ENCODE results near the gene GTF2I.
"Not testable (repeated sequence)": the region's sequence is repeated elsewhere in the genome, so short reads cannot be mapped to it uniquely, and the experiment has no call there.

Gene GTF2I

DNA sequence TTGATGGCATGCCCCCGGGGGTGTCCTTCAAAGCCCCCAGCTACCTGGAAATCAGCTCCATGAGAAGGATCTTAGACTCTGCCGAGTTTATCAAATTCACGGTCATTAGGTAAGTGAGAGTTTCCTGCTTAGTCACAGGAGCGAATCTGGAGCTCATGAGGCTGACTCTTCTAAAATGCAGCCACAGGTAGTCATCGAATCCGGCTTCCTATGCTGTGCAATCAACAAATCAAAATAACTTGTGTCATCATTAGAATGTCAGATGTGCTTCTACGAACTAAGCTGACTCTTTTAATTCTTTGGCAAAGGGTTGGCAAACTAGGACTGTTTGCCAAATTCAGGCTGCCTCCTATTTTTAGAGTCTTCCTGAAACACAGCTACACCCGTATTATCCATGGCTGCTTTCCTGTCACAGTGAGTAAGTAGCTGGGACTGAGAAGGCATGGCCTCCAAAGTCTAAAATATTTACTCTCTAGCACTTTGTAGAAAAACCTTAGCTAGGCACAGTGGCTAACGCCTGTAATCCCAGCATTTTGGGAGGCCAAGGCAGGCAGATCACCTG, 96.5 kb downstream of the GTF2I start:
- H3K27ac ChIP-seq, H3K36me3 ChIP-seq, H3K27me3 ChIP-seq, H3K9me3 ChIP-seq, H4K20me1 ChIP-seq, H3K4me1 ChIP-seq, H3K4me2 ChIP-seq, H3K9ac ChIP-seq, H3K4me3 ChIP-seq: not testable (repeated sequence)

DNA sequence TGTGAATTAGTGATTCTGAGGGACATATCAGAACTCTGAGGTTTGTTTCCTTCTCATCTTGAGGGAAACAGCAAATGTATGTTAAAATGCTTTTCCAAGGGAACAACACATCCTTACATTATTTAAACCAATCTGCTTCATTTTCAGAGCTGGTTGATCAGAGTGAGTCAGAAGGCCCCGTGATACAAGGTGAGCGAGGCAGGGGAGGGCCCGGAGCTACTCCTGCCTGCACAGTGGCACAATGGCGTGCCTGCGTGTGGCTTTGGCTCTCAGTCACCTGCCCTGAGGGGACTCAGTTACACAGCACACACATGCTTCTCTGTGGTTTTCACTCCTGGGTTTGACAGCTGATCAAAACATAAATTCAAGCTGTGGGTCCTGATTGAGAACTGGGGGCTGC, 99.2 kb downstream of the GTF2I start:
- not testable (repeated sequence) for H3K9me3 ChIP-seq, H4K20me1 ChIP-seq, H3K9ac ChIP-seq, H3K4me2 ChIP-seq, H3K36me3 ChIP-seq, H3K27me3 ChIP-seq, H3K4me1 ChIP-seq, H3K27ac ChIP-seq, H3K4me3 ChIP-seq

- not testable (repeated sequence) for H3K4me3 ChIP-seq, H4K20me1 ChIP-seq, H3K4me2 ChIP-seq, H3K27me3 ChIP-seq, H3K4me1 ChIP-seq, H3K9ac ChIP-seq, H3K36me3 ChIP-seq, H3K27ac ChIP-seq, H3K9me3 ChIP-seq
Measured at GRCh38 chr7:74758268-74758667, 100.8 kb downstream of the GTF2I start.

GRCh38 chr7:74758982-74759381, 101.5 kb downstream of the GTF2I start:
- H3K9me3 ChIP-seq, H3K4me1 ChIP-seq, H3K4me2 ChIP-seq, H3K4me3 ChIP-seq, H3K9ac ChIP-seq, H3K36me3 ChIP-seq, H4K20me1 ChIP-seq, H3K27ac ChIP-seq, H3K27me3 ChIP-seq: not testable (repeated sequence)

GRCh38 chr7:74765205-74765918, 107.8 kb downstream of the GTF2I start:
- not testable (repeated sequence) for H3K27ac ChIP-seq, H3K9ac ChIP-seq, H3K4me3 ChIP-seq, H3K4me2 ChIP-seq, H3K36me3 ChIP-seq, H4K20me1 ChIP-seq, H3K27me3 ChIP-seq, H3K9me3 ChIP-seq
- H3K4me1 ChIP-seq = peaks cover 13% of the 10 kb centered on the region

DNA sequence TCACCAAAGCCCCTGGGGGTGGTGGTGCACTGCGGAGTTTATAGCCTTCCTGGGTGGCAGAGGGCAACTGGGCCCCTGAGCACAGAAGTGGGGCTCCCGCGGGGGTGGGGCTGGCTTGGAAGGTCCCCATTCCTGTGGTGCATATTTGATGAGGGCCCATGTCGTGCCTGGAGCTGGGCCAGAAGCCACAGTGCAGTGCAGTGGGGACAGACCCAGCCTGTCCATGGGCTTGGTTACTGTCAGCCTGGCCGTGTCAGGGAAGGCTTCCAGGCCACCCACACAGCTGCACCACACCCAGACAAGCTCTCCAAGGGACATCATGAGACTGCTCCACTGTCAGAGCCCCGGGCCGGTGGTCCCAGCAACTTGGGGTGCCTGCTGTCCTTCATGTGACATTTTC, 109.0 kb downstream of the GTF2I start:
- peaks cover 13% of the 10 kb centered on the region for H3K4me1 ChIP-seq
- not testable (repeated sequence) for H3K4me3 ChIP-seq, H4K20me1 ChIP-seq, H3K27me3 ChIP-seq, H3K36me3 ChIP-seq, H3K9ac ChIP-seq, H3K4me2 ChIP-seq, H3K9me3 ChIP-seq, H3K27ac ChIP-seq

- not testable (repeated sequence) for H3K27ac ChIP-seq
Measured at GRCh38 chr7:74766991-74767390, 109.5 kb downstream of the GTF2I start.

DNA sequence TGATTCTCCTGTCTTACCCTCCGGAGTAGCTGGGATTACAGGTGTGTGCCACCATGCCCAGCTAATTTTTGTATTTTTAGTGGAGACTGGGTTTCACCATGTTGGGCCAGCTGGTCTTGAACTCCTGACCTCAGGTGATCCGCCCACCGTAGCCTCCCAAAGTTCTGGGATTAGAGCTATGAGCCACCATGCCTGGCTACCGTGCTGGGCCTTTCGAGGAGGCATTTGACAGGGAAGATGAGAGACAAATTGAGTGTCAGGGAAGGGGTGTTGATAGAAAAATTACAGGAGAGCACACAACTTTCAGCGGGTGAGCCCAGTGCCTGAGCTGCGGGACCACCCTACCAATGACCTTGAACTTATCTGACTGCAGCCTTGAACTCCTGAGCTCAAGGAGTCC, 112.5 kb downstream of the GTF2I start:
- H3K4me2 ChIP-seq, H3K4me1 ChIP-seq, H3K36me3 ChIP-seq, H3K27me3 ChIP-seq, H3K4me3 ChIP-seq, H3K9me3 ChIP-seq, H4K20me1 ChIP-seq, H3K9ac ChIP-seq, H3K27ac ChIP-seq: not testable (repeated sequence)

More at GRCh38 chr7:74766991-74767390, 109.5 kb downstream of the GTF2I start:
- not testable (repeated sequence) for H3K9ac ChIP-seq, H3K9me3 ChIP-seq, H3K36me3 ChIP-seq, H3K27me3 ChIP-seq, H3K4me3 ChIP-seq, H4K20me1 ChIP-seq
- Histone ChIP-seq H3K4me2 (peak overlapping the region; percentile 39; the same call in 1 of the 2 replicates), H3K4me1 (peaks cover 13% of the 10 kb centered on the region)

- H3K27me3 ChIP-seq, H3K27ac ChIP-seq, H4K20me1 ChIP-seq, H3K9ac ChIP-seq, H3K4me1 ChIP-seq, H3K4me2 ChIP-seq, H3K9me3 ChIP-seq, H3K36me3 ChIP-seq, H3K4me3 ChIP-seq: not testable (repeated sequence)
Measured at GRCh38 chr7:74772093-74772492, 114.6 kb downstream of the GTF2I start.

DNA sequence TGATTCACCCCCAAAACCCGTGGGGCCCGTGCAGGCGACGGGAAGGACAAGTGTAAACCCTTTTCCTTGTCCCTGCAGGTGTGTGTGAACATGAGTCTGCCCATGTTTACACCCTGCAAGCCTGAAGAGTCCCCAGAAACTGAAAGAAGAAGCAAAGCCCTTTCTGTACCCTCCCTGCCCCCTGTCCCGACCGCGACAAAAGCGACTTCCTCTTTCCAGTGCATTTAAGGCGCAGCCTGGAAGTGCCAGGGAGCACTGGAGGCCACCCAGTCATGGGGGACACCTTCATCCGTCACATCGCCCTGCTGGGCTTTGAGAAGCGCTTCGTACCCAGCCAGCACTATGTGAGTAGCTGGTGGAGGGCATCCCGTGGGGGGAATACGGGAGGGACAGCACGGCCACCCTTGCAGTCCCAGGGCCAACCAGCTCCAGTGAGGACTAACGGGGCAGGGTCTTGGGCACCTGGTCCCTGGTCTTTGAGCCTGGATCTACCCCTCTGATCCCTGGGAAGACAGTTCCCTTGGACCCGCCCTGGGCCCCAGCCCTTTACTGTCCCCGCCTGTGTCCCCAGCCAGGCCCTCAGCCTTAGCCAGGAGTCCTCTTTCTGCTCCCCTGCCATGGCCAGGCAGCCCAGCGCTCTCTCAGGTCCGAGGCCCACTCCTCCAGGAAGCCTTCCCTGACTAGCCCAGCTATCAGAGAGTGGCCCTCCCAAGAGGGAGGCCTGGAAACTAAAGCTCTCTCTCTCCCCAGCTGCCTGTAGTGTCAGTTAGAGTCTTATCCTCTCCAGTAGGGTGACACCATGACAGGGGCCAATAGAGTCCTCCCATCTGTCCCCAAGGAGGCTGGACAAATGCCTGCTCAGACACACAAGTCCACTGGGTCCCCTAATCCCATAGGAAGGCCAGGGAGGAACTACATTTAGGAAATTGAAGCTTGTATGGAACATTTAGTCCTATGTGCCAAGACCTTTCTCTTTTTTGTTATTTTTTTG, 116.5 kb downstream of the GTF2I start, which contains the start of gene NCF1:
Gene NCF1, plus strand, starts transcription at position 252 of the 991 bp plus-strand sequence. Its CDS starts 21 bp downstream, at position 273.
- not testable (repeated sequence) for H4K20me1 ChIP-seq, H3K9me3 ChIP-seq, H3K4me3 ChIP-seq, H3K27ac ChIP-seq, H3K4me2 ChIP-seq, H3K27me3 ChIP-seq, H3K36me3 ChIP-seq, H3K9ac ChIP-seq, H3K4me1 ChIP-seq

DNA sequence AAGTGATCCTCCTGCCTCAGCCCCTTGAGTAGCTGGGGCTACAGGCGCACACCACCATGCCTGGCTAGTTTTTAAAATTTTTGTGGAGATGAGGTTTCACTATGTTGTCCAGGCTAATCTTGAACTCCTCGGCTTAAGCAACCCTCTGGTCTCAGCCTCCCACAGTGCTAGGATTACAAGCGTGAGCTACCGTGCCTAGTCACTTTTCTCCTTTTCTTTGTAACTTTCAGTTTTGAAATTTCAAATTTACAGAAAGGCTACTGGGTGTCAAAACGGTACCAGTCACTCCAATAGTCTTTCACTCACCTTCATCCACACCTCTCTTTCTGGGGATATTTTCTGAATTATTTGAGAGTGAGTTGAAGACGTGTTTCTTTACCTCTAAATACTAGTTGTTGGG, 117.6 kb downstream of the GTF2I start:
- H3K9me3 ChIP-seq, H3K4me2 ChIP-seq, H3K4me1 ChIP-seq, H3K4me3 ChIP-seq, H3K27me3 ChIP-seq, H3K9ac ChIP-seq, H3K36me3 ChIP-seq, H3K27ac ChIP-seq, H4K20me1 ChIP-seq: not testable (repeated sequence)

- not testable (repeated sequence) for H3K4me3 ChIP-seq, H3K27ac ChIP-seq, H3K4me2 ChIP-seq, H3K9ac ChIP-seq, H4K20me1 ChIP-seq, H3K4me1 ChIP-seq, H3K9me3 ChIP-seq, H3K36me3 ChIP-seq, H3K27me3 ChIP-seq
Measured at GRCh38 chr7:74779053-74779452, 121.5 kb downstream of the GTF2I start.

DNA sequence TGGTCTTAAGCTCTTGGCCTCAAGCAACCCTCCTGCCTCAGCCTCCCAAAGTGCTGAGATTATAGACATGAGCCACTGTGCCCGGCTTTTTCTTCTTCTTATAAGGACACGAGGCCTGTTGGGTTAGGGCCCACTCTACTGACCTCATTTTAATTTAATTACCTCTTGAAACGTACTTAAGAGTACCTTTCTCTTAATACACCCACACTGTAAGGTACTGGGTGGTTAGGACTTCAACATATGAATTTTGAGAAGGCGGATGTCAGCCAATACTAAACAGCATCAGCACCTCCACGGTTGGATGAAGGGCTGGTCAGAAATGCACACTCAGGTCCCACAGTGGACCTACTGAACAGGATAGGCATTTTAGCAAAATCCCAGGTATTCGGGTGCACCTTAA, 124.2 kb downstream of the GTF2I start:
- H3K27ac ChIP-seq, H4K20me1 ChIP-seq, H3K9me3 ChIP-seq, H3K27me3 ChIP-seq, H3K4me1 ChIP-seq, H3K9ac ChIP-seq, H3K4me2 ChIP-seq, H3K4me3 ChIP-seq, H3K36me3 ChIP-seq: not testable (repeated sequence)

- not testable (repeated sequence) for H3K27me3 ChIP-seq, H3K9me3 ChIP-seq, H3K4me2 ChIP-seq, H3K36me3 ChIP-seq, H3K4me1 ChIP-seq, H3K9ac ChIP-seq, H3K27ac ChIP-seq, H4K20me1 ChIP-seq, H3K4me3 ChIP-seq
Measured at GRCh38 chr7:74783595-74783994, 126.1 kb downstream of the GTF2I start.
